GM19455 (cell line): ENCODE data around the gene RNF113B.

Experiments used
- ATAC-seq: cut with Tn5 transposase; IDR thresholded peaks from one replicate; pipeline ENCODE4 v1.9.1; 2021; ENCODE audit not compliant: unreplicated experiment

Gene RNF113B

DNA sequence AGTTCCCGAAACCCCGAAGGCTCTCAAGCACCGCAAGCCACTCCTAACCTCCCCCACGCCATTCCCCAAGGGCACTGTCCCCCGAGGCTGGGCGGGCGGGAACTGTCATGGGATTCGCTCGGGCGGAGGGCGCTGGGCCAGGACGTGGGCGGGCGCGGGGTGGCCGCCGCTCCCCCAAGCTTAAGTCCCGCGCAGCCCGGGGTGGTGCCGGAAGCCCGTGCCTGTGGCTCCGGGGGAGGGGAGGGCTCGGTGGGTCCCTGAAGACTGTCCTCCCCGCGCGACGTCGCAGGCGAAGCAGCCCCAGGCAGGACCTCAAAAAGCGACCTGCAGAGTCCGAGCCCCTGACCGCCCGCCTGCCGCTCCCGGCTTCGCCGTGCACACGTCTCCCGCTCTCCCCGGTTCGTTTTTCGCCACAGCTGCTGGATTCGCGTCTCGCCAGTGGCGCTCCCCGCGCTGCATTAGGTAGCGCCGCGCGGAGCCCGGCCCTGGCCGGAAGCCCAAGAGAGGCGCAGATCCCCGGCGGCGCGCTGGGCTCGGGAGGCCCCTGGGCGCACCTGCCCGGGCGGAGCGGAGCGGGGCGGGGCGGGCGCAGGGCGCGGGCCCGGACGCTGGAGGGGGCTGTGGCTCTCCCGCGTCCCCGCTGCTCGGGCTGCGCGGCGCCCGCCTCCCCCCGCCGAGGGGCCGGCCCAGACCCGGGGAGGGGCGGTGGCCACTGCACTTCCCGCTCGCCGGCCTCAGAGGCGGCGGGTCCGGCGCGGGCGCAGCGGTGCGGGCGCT, 34.5 kb downstream of the RNF113B start, which contains the start of gene FARP1:
FARP1 (plus strand) TSS at position 715 of the 777 bp plus-strand sequence. CDS start 70,149 bp downstream, outside the sequence.
- peak; percentile 72 for ATAC-seq

GRCh38 chr13:98141509-98142379, 35.3 kb downstream of the RNF113B start:
- ATAC-seq = peak; percentile 8

GRCh38 chr13:98141091-98141490, 36.0 kb downstream of the RNF113B start:
- no peak for ATAC-seq

DNA sequence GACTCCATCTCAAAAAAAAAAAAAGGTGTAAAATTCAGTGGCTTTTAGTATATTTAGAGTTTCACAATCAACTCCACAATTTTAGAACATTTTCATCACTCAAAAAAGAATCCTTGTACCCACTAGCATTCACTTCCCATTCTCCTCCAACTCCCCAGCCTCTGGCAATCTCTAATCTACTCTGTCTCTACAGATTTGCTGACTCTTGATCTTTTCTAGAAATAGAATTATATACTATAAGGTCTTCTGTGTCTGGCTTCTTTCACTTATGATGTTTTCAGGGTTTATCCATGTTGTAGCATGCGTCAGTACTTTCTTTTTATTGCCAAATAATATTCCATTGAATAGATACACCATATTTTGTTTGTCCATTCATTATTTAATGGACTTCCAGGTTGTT, 42.2 kb downstream of the RNF113B start:
- ATAC-seq = no peak

DNA sequence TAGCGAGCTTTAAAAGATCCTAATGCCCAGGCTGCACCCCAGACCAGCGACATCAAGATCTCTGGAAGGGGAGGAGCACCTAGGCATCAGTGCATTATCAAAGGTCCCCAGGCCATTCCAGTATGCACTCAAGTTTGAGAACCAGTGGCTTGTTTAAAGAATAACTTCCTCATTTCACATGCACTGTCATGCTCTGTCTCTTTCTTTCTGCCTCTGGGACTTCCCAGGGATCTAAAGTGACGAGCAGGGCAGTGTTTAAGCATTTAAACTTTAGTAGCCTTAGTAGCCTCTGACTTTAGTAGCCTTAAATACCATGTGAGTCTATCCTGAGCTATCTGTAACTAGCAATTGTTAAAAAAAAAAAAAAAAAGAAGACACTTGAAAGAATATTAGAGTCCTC, 43.1 kb downstream of the RNF113B start:
- no peak for ATAC-seq

DNA sequence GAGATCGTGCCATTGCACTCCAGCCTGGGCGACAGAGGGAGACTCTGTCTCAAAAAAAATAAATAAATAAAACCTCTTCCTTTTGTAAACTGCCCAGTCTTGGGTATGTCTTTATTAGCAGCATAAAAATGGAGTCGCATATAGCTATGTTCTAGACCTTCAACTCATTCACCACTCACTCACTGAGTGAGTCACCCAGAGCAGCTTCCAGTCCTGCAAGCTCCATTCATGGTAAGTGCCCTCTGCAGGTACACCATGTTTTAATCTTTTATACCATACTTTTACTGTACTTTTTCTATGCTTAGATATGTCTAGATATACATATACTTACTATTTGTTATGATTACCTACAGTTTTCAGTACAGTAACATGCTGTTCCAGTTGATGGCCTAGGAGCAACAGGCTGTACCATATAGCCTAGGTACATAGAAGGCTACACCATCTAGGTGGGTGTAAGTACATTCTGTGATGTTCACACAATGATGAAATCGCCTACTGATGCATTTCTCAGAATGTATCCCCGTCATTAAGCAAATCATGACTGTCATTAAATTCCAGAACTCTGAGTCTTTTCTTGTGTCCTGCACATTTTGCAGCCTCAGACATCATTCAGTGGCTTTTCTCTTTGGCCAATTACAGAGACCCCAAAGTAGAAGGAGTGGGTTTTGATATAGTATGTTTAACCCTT, 47.9 kb downstream of the RNF113B start:
- ATAC-seq = no peak
